ENCODE data around the gene PLA2G4B. TPM values are rescaled to one million over a fixed set of nuclear protein-coding genes. Genes with fewer than 3 reads are reported as not detected.

PLA2G4B gene
- total and polyA plus RNA-seq, 9 of the 15 experiments (the other 6 are each of a cell fraction or from before 2014, with no cell fraction given) = 0.07 to 6.1 (median 2.8) TPM

DNA sequence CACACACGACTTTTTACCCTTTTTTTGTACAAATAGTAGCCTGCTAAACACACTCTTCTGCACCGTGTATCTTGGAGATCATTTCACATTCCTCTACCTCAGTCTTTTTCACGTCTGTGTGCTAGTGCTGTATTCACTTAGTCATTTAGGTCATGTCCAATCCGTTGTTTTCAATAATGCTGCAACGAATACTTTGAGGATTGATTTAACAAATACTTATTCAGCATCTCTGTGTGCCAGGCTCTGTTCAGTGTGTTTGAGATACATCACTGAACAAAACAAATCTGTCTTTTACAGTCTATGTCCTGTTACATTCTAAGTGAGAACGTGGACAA lies 9.9 kb upstream of the PLA2G4B start:
- in situ Hi-C loops (cut with MboI) (no loop called here), intact Hi-C loops (cut with micrococcal nuclease) (no loop called here)
- Histone ChIP-seq H3K27ac (ENCODE audit: extremely low read depth, low read depth, low read length) (no peak overlapping the region), H3K4me3 (peak overlapping the region; percentile 52), H3K4me2 (ENCODE audit: insufficient read depth, low read length) (peak overlapping the region; percentile 87), H4K20me1 (replicated peaks; ENCODE audit: control insufficient read depth, insufficient read depth, low read length) (0 out of 2 replicates have a peak, but pooled peaks cover 3% of the 10 kb centered on the region), H3K9ac (ENCODE audit: insufficient read depth in 1 of 2, low read depth in 2 of 2, low read length in 2 of 2) (peak overlapping the region in 1 of 2 experiments; percentile 65; a peak in 3 of 4 replicates), H3K36me3 (ENCODE audit: control insufficient read depth, insufficient read depth, low read length) (peaks cover 10% of the 10 kb centered on the region; the same call in 1 of the 3 replicates), H3K79me2 (ENCODE audit: control insufficient read depth, insufficient read depth, low read length) (peaks cover 9% of the 10 kb centered on the region; the same call in 2 of the 3 replicates), H3K9me1 (ENCODE audit: control insufficient read depth, insufficient read depth, low read length) (no peaks in the 10 kb centered on the region), H3K4me1 (replicated peaks in 1 of 2; ENCODE audit: control insufficient read depth in 2 of 2, insufficient read depth in 2 of 2, low read length in 2 of 2) (peaks cover 6 to 23% of the 10 kb centered on the region in 2 experiments; a peak in 2 of 5 replicates), H3K9me3 (replicated peaks; ENCODE audit: control insufficient read depth, insufficient read depth, low read depth, low read length) (no peaks in the 10 kb centered on the region), H3K27me3 (ENCODE audit: control insufficient read depth in 2 of 2, insufficient read depth in 2 of 2, low read length in 2 of 2) (no peaks in the 10 kb centered on the region), H2AFZ (ENCODE audit: low read depth, low read length) (peak overlapping the region; percentile 91)
- CTCF ChIA-PET (ENCODE audit: low intra/inter-chr PET ratio) = no interaction called here
- DNase-seq (ENCODE audit: extremely low read depth in 1 of 4, low spot score in 3 of 4) (no peak), FAIRE-seq (no peak), ATAC-seq (no peak)
- no peak for TF ChIP-seq ZNF232 (CRISPR knock-in tag; IDR thresholded peaks at IDR 0.05)
- POLR2A ChIA-PET = interaction anchor here (1.0 kb wide), 1 partner anchor 17 kb away, joined by 3 read pairs; no protein-coding TSS in a partner anchor
- WGBS (ENCODE audit: insufficient coverage, low coverage, missing lambda C conversion rate) = 3% methylated on average over 6 of the region's 6 CpGs
- no TSS peak for BruUV-seq (replicated peaks)

DNA sequence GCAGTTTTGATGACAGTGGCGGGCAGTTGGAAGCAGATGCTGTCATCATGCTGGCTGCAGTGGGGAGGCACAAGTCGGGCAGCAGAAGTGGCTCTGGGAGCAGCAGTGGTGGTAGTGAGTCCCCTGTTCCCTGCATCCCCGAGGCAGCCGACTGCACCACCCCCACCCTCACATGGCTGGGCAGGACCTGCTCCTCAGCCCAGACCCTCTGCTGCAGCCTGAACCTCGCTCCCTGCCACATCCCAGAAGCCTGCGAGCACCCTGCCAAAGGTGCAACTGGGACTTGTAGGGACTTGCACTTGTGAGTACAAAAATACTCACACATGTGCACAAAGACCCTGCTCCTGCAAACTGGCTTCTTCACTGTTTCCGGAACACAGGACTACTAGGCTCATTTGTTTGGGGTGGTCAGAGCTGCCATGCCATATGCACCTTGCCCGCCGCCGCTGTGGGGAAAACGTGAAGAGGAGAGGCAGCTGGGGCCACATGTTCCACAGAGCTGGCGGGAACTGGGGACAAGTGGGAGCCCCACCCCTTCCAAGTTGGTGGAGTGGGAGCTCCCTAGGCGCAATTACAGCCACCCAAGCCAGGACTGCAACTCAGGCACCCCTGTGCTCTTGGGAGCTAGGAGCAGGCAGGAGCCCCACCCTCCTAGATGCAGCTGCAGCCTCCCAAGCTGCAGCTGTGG lies 8.5 kb upstream of the PLA2G4B start:
- Histone ChIP-seq H2AFZ (ENCODE audit: low read depth, low read length) (no peak overlapping the region), H3K4me3 (no peak overlapping the region), H3K4me2 (ENCODE audit: insufficient read depth, low read length) (no peak overlapping the region), H3K79me2 (ENCODE audit: control insufficient read depth, insufficient read depth, low read length) (peaks cover 9% of the 10 kb centered on the region; the same call in 2 of the 3 replicates), H3K9ac (ENCODE audit: insufficient read depth in 1 of 2, low read depth in 2 of 2, low read length in 2 of 2) (peak overlapping the region in 1 of 2 experiments; percentile 48; a peak in 1 of 4 replicates), H3K9me3 (replicated peaks; ENCODE audit: control insufficient read depth, insufficient read depth, low read depth, low read length) (no peaks in the 10 kb centered on the region), H3K27me3 (ENCODE audit: control insufficient read depth in 2 of 2, insufficient read depth in 2 of 2, low read length in 2 of 2) (no peaks in the 10 kb centered on the region), H3K4me1 (replicated peaks in 1 of 2; ENCODE audit: control insufficient read depth in 2 of 2, insufficient read depth in 2 of 2, low read length in 2 of 2) (peaks cover 6 to 23% of the 10 kb centered on the region in 2 experiments; a peak in 2 of 5 replicates), H3K9me1 (ENCODE audit: control insufficient read depth, insufficient read depth, low read length) (no peaks in the 10 kb centered on the region), H4K20me1 (replicated peaks; ENCODE audit: control insufficient read depth, insufficient read depth, low read length) (peaks cover 11% of the 10 kb centered on the region; the same call in 1 of the 2 replicates), H3K27ac (ENCODE audit: extremely low read depth, low read depth, low read length) (no peak overlapping the region), H3K36me3 (ENCODE audit: control insufficient read depth, insufficient read depth, low read length) (peaks cover 10% of the 10 kb centered on the region; the same call in 1 of the 3 replicates)
- WGBS (ENCODE audit: insufficient coverage, low coverage, missing lambda C conversion rate) = 94% methylated on average over 11 of the region's 13 CpGs
- FAIRE-seq (no peak), DNase-seq (ENCODE audit: extremely low read depth in 1 of 4, low spot score in 3 of 4) (no peak), ATAC-seq (no peak)
- ChIA-PET CTCF (ENCODE audit: low intra/inter-chr PET ratio) (no interaction called here), POLR2A (interaction anchor here (0.6 kb wide), 2 partner anchors 126 to 201 kb away, joined by 3 read pairs; no protein-coding TSS in a partner anchor)
- intact Hi-C loops (cut with micrococcal nuclease) (no loop called here), in situ Hi-C loops (cut with MboI) (no loop called here)
- no TSS peak for BruUV-seq (replicated peaks)
- no peak for TF ChIP-seq HDAC1 (IDR thresholded peaks at IDR 0.05)
- 0 out of 2 replicates have a peak, but pooled peaks have one; percentile 34 for TF ChIP-seq ZC3H4 (CRISPR knock-in tag; IDR thresholded peaks at IDR 0.05; ENCODE audit: borderline replicate concordance)
- TF ChIP-seq, protein P1, sequence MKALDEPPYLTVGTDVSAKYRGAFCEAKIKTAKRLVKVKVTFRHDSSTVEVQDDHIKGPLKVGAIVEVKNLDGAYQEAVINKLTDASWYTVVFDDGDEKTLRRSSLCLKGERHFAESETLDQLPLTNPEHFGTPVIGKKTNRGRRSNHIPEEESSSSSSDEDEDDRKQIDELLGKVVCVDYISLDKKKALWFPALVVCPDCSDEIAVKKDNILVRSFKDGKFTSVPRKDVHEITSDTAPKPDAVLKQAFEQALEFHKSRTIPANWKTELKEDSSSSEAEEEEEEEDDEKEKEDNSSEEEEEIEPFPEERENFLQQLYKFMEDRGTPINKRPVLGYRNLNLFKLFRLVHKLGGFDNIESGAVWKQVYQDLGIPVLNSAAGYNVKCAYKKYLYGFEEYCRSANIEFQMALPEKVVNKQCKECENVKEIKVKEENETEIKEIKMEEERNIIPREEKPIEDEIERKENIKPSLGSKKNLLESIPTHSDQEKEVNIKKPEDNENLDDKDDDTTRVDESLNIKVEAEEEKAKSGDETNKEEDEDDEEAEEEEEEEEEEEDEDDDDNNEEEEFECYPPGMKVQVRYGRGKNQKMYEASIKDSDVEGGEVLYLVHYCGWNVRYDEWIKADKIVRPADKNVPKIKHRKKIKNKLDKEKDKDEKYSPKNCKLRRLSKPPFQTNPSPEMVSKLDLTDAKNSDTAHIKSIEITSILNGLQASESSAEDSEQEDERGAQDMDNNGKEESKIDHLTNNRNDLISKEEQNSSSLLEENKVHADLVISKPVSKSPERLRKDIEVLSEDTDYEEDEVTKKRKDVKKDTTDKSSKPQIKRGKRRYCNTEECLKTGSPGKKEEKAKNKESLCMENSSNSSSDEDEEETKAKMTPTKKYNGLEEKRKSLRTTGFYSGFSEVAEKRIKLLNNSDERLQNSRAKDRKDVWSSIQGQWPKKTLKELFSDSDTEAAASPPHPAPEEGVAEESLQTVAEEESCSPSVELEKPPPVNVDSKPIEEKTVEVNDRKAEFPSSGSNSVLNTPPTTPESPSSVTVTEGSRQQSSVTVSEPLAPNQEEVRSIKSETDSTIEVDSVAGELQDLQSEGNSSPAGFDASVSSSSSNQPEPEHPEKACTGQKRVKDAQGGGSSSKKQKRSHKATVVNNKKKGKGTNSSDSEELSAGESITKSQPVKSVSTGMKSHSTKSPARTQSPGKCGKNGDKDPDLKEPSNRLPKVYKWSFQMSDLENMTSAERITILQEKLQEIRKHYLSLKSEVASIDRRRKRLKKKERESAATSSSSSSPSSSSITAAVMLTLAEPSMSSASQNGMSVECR (CRISPR knock-in tag; IDR thresholded peaks at IDR 0.05) = 0 out of 2 replicates have a peak, but pooled peaks have one; percentile 34
- TF ChIP-seq MED1 (CRISPR knock-in tag; IDR thresholded peaks at IDR 0.05; ENCODE audit: borderline replicate concordance) = 0 out of 2 replicates have a peak, but pooled peaks have one; percentile 68
- no peak for TF ChIP-seq HSF4 (CRISPR knock-in tag; IDR thresholded peaks at IDR 0.05; ENCODE audit: borderline replicate concordance)

Measured in K562 (cell line).